ENCODE measurements around the gene CTIF. TPM values are rescaled to one million over a fixed set of nuclear protein-coding genes. Genes with fewer than 3 reads are reported as not detected.
A peak's percentile ranks its signal among the peaks of the same experiment; 100 is the strongest.
"Not testable (repeated sequence)": the region's sequence is repeated elsewhere in the genome, so short reads cannot be mapped to it uniquely, and the experiment has no call there.

Gene CTIF
- total RNA-seq, result 81.9 TPM

DNA sequence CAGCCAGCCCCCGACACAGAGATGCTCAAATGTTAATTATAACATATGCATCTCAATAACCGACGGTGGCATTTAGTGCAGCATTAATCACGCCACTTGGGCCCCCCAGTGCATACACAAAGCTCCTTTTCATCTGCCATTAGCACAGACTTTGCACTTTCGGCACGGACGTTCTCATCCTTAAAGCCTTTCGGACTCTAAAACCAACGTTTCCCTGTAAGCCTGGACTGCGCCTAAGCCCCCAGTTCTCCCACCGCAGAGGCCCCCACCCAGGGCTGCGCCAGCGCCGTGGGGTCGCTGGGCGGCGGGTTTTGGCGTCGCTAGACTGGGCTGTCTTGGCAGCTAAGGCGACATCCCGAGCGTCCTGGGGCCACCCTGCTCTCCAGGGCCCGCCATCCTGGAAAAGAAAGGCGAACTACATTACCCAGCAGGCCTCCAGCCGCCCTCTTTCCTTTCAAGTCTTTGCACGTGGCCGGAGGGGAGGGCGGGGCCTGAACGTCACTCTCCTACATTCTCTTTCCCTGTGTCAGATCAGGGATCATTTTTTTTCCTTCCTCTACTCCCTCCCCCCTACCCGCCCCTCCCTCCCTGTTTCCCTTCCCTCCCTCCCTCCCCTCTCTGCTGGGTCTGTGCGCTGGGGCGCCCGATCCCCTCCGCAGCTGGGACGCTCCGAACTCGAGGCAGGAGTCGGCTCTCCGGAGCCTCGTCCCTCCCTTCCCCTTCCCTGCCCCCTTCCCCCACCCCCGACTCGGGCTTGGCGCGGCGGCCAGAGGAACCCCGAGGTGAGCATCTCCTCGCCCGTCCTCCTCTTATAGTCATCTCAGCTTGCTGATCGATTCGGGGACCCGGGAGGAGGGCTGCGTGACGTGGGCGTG, at the start of gene CTIF:
Gene CTIF, plus strand, starts transcription at position 501 of the 875 bp plus-strand sequence. CDS start 80,535 bp downstream, outside the sequence.
- ATAC-seq, result peak; percentile 95
- peak; percentile 97 for DNase-seq (ENCODE audit: low spot score)

DNA sequence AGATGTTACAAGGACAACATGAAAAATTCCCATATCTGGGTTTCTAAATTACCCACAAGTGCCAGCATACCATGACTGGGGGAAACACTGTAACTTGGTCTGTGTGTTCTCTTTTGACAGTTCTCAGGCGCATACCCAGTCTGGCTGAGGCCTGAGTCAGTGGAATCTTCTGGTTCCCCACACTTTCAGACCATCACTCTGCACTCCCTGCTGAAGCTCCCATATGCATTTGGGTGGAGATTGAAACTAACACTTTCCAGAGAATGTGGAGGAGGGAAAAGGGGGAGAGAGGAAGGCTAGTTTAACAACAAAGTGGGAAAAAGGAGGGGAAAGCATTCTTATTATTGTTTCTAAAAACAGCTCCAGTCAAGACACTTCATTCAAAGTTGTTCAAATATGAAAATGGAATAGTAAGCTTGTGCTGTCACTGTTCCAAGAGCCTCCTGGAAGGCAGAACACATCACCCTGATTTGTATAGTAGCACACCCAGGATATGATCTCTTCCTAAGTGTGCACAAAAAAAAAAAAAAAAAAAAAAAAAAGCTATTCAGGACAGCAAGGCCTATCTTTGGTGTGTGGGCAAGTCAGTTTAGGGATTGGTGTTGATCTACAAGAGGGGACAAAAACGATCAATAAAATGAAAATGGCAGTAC, 48.1 kb upstream of the CTIF start:
- intact Hi-C loops (cut with DNase I), result no loop called here
- no peak for ATAC-seq
- DNase-seq (ENCODE audit: low spot score), result no peak

More for the DNA sequence above, at the start of gene CTIF:
- intact Hi-C loops (cut with DNase I), result no loop called here

- intact Hi-C loops (cut with DNase I), result no loop called here
- DNase-seq (ENCODE audit: low spot score) (no peak), ATAC-seq (no peak)
These were observed 46.0 kb upstream of the CTIF start for GRCh38 chr18:48492880-48493279.

DNA sequence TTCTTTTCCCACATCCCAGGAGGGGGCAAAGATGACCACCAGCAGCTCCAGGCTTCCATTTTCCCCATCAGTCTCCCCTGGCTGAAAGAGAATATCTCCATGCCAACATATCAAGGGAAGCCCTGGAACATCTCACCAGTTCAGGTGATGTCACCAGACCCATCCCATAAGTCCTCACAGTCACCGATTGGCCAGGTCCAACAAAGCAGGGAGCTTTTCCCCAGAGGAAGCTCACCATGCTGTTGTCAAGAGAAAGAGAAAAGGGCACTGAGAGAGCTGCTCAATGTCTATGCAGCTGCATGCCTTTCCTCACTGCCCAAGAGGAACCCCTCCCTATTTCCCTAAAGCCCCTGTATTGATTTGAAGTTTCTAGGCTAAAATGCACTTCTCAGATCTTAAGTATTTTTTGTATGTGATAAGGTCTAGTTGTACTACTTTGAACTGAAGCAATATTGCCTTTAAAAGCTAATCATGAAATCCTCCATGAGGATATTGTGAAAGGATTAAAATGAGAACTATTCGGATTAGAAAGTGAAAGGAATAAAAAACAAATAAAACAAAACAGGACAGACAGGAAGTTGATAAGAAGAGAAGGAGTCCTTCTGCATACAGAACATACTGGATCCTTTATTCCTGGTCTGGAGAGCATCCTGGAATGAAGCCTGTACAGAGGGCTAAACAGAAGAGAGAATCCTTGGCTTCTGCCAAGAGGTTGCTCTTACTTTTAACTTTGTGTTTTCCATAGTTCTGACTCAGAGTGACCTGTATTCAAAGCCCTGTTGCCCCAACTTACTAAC, 45.2 kb upstream of the CTIF start:
- DNase-seq (ENCODE audit: low spot score) (no peak), ATAC-seq (no peak)
- intact Hi-C loops (cut with DNase I), result no loop called here

- DNase-seq (ENCODE audit: low spot score), result no peak
- intact Hi-C loops (cut with DNase I), result no loop called here
- ATAC-seq, result no peak
These were observed 41.0 kb upstream of the CTIF start for GRCh38 chr18:48497863-48498262.

DNA sequence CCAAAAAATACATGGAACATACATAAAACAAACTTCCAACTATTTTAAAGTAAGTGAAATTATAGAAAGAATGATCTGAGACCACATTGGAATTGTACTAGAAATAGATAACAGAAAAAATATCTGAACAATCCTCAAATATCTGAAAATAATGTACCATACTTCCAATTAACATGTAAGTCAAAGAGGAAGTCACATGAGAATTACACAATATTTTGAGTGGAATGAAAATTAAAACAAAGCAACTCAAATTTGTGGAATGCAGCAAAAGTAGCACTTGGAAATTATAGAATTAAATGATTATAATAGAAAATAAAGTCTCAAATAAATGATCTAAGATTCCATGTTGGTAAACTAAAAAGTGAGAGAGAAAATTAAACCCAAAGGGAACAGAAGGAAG, 38.3 kb upstream of the CTIF start:
- no peak for ATAC-seq

GRCh38 chr18:48502906-48503305, 35.9 kb upstream of the CTIF start:
- no peak for DNase-seq (ENCODE audit: low spot score)
- ATAC-seq, result no peak
- intact Hi-C loops (cut with DNase I), result no loop called here

More for the DNA sequence above, 38.3 kb upstream of the CTIF start:
- intact Hi-C loops (cut with DNase I), result no loop called here
- no peak for DNase-seq (ENCODE audit: low spot score)

GRCh38 chr18:48504819-48505218, 34.0 kb upstream of the CTIF start:
- DNase-seq (ENCODE audit: low spot score), result no peak
- no peak for ATAC-seq
- intact Hi-C loops (cut with DNase I), result no loop called here

DNA sequence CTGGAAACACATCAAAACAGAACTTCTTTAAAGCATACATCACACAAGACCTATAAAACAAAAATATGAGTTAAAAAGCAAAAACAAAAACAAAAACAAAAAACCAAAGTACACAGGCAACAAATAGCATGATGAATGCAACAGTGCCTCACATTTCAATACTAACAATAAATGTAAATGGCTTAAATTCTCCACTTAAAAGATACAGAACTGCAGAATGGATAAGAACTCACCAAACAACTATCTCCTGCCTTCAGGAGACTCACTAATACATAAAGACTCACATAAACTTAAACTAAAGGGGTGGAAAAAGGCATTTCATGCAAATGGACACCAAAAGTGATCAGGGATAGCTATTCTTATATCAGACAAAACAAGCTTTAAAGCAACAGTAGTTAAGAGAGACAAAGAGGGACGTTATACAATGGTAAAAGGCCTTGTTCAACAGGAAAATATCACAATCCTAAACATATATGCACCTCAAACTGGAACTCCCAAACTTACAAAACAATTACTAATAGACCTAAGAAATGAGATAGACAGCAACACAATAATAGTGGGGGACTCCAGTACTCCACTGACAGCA, 31.8 kb upstream of the CTIF start:
- intact Hi-C loops (cut with DNase I); ATAC-seq: not testable (repeated sequence)

DNA sequence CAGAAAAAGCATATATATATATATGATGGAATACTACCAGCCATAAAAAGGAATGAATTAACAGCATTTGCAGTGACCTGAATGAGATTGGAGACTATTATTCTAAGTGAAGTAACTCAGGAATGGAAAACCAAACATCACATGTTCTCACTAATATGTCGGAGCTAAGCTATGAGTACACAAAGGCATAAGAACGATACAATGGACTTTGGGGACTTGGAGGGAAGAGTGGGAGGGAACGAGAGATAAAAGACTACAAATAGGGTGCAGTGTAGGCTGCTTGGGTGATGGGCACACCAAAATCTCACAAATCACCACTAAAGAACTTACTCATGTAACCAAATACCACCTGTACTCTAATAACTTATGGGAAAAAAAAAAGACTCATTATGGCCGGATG, 26.3 kb upstream of the CTIF start:
- ATAC-seq; intact Hi-C loops (cut with DNase I); DNase-seq (ENCODE audit: low spot score): not testable (repeated sequence)

More for the DNA sequence above, 31.8 kb upstream of the CTIF start:
- not testable (repeated sequence) for DNase-seq (ENCODE audit: low spot score)

DNA sequence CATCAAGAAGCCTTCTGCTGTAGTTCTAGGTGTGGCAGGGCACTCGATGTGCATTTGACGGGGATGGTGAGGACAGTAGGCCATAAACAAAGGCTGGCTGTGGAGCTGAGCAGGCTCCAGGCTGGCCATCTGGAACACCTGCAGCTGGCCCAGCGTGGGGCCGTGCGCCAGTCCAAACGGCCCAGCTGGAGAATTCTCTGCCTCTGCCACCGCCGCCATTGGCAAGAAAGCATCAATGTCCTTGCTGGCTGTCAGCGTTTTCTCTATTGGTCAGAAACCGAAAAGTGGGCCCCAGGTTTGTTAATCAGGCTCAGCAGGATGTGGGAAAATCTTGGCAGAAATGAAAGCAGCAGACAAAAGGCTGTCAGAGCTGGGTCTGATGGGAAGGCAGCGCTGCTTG, 24.0 kb upstream of the CTIF start:
- DNase-seq (ENCODE audit: low spot score) (no peak), ATAC-seq (no peak)
- intact Hi-C loops (cut with DNase I), result no loop called here

DNA sequence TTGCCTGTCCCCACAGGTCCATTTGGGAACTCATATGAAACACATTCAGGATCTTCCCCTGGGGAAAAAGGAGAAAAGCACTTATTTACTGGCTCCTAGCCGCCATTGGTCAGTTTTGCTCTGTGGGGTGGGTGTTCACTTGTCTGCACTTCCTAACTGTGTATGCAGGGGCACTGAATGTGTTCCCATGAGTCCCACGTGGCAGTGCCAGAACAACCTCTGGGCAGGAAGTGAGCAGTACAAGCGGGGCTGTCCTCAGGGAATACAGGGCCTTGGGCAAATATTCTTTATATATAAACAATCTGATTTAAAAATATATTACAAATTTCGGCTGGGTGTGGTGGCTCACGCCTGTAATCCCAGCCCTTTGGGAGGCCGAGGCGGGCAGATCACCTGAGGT, 21.8 kb upstream of the CTIF start:
- ATAC-seq, result no peak
- DNase-seq (ENCODE audit: low spot score), result no peak
- intact Hi-C loops (cut with DNase I), result no loop called here

DNA sequence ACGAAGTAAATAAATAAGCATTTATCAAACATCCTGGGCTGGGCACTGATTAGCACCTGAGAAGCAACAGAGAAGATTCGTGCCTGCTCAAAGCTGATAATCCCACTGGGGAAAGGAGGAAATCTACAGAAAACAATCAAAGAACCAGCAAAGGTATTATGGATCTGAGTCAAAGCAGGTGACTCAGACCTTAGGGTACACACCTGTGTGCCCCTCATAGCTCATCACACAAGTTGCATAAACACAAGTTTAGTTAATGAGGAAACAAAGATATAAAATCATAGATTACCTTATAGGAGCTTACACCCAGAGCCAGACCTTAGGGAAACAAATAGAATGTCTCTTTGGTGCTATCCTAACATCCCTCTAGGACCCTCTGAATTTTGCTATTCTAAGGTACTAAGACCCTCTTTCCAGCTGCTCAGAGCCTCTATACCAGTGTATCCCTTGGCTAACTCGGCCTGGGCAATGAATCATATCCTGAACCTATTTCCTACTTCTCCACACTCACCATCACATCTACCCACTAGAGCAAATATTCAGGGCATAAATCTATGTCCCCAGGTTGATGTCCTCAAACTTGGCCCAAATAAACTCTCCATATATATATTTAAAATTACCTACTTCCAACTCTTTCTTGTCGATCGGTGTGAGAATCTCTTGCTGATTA, 19.3 kb upstream of the CTIF start:
- intact Hi-C loops (cut with DNase I), result no loop called here
- no peak for ATAC-seq
- DNase-seq (ENCODE audit: low spot score), result no peak

- DNase-seq (ENCODE audit: low spot score) (no peak), ATAC-seq (no peak)
- intact Hi-C loops (cut with DNase I), result no loop called here
These were observed 17.1 kb upstream of the CTIF start for GRCh38 chr18:48521723-48522122.

GRCh38 chr18:48525671-48526070, 13.2 kb upstream of the CTIF start:
- ATAC-seq, result no peak
- no peak for DNase-seq (ENCODE audit: low spot score)
- intact Hi-C loops (cut with DNase I), result no loop called here

GRCh38 chr18:48527461-48527860, 11.4 kb upstream of the CTIF start:
- intact Hi-C loops (cut with DNase I), result no loop called here
- no peak for ATAC-seq
- DNase-seq (ENCODE audit: low spot score), result no peak

DNA sequence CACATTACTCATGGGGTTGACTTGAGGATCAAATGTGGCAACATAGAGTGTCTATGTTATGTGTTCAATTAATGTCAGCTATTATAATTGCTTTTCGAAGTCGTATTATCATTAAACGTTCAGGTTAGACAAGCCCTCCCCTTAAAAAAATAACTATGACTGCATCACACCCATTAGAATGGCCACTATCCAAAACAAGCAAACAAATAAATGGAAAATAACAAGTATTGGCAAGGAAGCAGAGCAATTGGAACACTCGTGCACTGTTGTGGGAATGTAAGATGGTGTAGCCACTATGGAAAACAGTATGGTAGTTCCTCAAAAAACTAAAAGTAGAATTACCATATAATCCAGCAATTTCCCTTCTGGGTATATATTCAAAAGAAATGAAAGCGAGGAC, 10.0 kb upstream of the CTIF start:
- intact Hi-C loops (cut with DNase I), result no loop called here
- DNase-seq (ENCODE audit: low spot score) (no peak), ATAC-seq (no peak)

GRCh38 chr18:48529796-48530195, 9.0 kb upstream of the CTIF start:
- DNase-seq (ENCODE audit: low spot score), result no peak
- intact Hi-C loops (cut with DNase I), result no loop called here
- no peak for ATAC-seq

Data from sciatic nerve (tissue), 2 donors.